ENCODE data around the gene ALPK1. TPM values are rescaled to one million over a fixed set of nuclear protein-coding genes. Genes with fewer than 3 reads are reported as not detected.

Gene ALPK1
- total and polyA plus RNA-seq, 2 of the 8 experiments (the other 6 are each of a cell fraction or from before 2014, with no cell fraction given) = 0.08 to 0.43 TPM

DNA sequence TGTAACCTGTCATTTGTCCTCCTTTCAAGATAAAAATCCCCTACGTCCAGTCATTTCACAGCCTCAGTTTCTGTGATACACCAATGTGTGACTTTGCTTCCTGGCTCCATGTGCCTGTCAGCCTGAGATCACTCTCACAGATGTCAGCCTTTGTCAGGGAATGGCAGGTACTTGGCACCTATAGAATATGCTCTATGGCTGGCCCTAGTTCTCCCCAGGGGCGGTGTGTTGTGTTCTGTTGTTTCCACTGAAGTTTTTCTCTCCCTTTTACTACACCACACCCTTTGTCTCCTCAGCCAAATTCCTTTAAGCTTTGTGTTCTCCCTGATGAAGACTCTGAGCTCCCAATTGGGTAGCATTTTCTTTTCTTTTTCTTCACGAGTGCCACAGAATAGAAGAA, 81.7 kb downstream of the ALPK1 start:
- H4K5ac ChIP-seq (ENCODE audit: insufficient read length, low read depth, low read length) = no peak overlapping the region
- H3K79me2 ChIP-seq (ENCODE audit: control insufficient read depth in 1 of 2, insufficient read depth in 2 of 2, low read length in 2 of 2) = no peaks in the 10 kb centered on the region
- H2BK15ac ChIP-seq (ENCODE audit: low read length) = no peak overlapping the region
- peak overlapping the region in 1 of 4 experiments; percentile 51; a peak in 2 of 8 replicates for H3K4me3 ChIP-seq (ENCODE audit: extremely low read depth in 1 of 4, insufficient read depth in 2 of 4, low read depth in 3 of 4, low read length in 4 of 4)
- H3K9me3 ChIP-seq (ENCODE audit: insufficient read depth in 2 of 2, low read depth in 1 of 2, low read length in 1 of 2) = no peaks in the 10 kb centered on the region
- H3K36me3 ChIP-seq (ENCODE audit: control insufficient read depth in 2 of 4, insufficient read depth in 4 of 4, low read length in 3 of 4) = no peaks in the 10 kb centered on the region
- peak overlapping the region; percentile 95 for H2AFZ ChIP-seq (ENCODE audit: low read length)
- H3K18ac ChIP-seq (ENCODE audit: extremely low read depth, low read length) = peak overlapping the region; percentile 6; the same call in 1 of the 2 replicates
- peaks cover 0 to 14% (median 10%) of the 10 kb centered on the region in 4 experiments; a peak in 4 of 7 replicates for H3K27me3 ChIP-seq (replicated peaks in 1 of 4; ENCODE audit: control insufficient read depth in 3 of 4, extremely low read depth in 1 of 4, insufficient read depth in 3 of 4, low read length in 3 of 4)
- no peak for DNase-seq (ENCODE audit: low read depth in 1 of 2, low spot score in 2 of 2)
- H3K56ac ChIP-seq (replicated peaks; ENCODE audit: insufficient read length, low read depth, low read length) = no peak overlapping the region
- no peaks in the 10 kb centered on the region for H4K20me1 ChIP-seq (replicated peaks in 1 of 2; ENCODE audit: control insufficient read depth in 1 of 2, insufficient read depth in 2 of 2, low read length in 2 of 2)
- 66% methylated on average over 3 of the region's 3 CpGs; no CpG with 5 or more reads in 1 of the 2 experiments for WGBS, 2 experiments (ENCODE audit: extremely low coverage in 1 of 2, insufficient coverage in 1 of 2, insufficient read length in 1 of 2, insufficient replicate concordance in 2 of 2, low coverage in 1 of 2, low lambda C conversion rate in 2 of 2, missing lambda C conversion rate in 1 of 2)
- H3K9ac ChIP-seq (replicated peaks in 1 of 4; ENCODE audit: extremely low read depth in 1 of 4, low read depth in 3 of 4, low read length in 3 of 4) = no peak overlapping the region
- H4K91ac ChIP-seq (replicated peaks; ENCODE audit: insufficient read length, low read length) = no peak overlapping the region
- H2BK120ac ChIP-seq (replicated peaks; ENCODE audit: low read depth, low read length) = no peak overlapping the region
- H3K23ac ChIP-seq (ENCODE audit: insufficient read length) = no peak overlapping the region
- no peak overlapping the region for H3K27ac ChIP-seq (ENCODE audit: low read depth, low read length)
- H3K14ac ChIP-seq (ENCODE audit: insufficient read length) = no peak overlapping the region
- H3K4me1 ChIP-seq (replicated peaks in 1 of 4; ENCODE audit: control insufficient read depth in 3 of 4, insufficient read depth in 4 of 4, low read length in 3 of 4) = peaks cover 0 to 5% (median 2%) of the 10 kb centered on the region in 4 experiments; a peak in 4 of 7 replicates
- ChIA-PET POLR2A (ENCODE audit: partially characterized antibody) (interaction anchor here (1.1 kb wide), 1 partner anchor 18 kb away, joined by 4 read pairs; no protein-coding TSS in a partner anchor), CTCF (ENCODE audit: partially characterized antibody) (interaction anchor here (0.7 to 1.0 kb wide), 6 partner anchors 9 to 37 kb away, joined by 3 to 5 read pairs (median 3); no protein-coding TSS in a partner anchor)
- no peaks in the 10 kb centered on the region for H3K79me1 ChIP-seq (ENCODE audit: low read depth, low read length)
- FAIRE-seq = no peak
- H2BK5ac ChIP-seq (ENCODE audit: low read depth, low read length) = no peak overlapping the region
- peak overlapping the region; percentile 47 to 71 for H3K4me2 ChIP-seq (ENCODE audit: insufficient read depth in 1 of 2, low read depth in 2 of 2, low read length in 2 of 2)
- peaks cover 2% of the 10 kb centered on the region; the same call in 1 of the 2 replicates for H3K23me2 ChIP-seq (ENCODE audit: low read depth, low read length)
- no peak overlapping the region for H3K4ac ChIP-seq (replicated peaks; ENCODE audit: insufficient read length, low read depth, low read length)
- H2BK20ac ChIP-seq (ENCODE audit: low read length) = no peak overlapping the region
- no peak overlapping the region for H2AK5ac ChIP-seq (ENCODE audit: low read depth, low read length)
- TF ChIP-seq MAFK (IDR thresholded peaks at IDR 0.05; ENCODE audit: low read depth, low read length) = no peak
- no peak for TF ChIP-seq RFX5 (IDR thresholded peaks at IDR 0.05; ENCODE audit: borderline replicate concordance, low read depth, low read length)
- TF ChIP-seq NANOG (IDR thresholded peaks at IDR 0.05; ENCODE audit: insufficient read depth, low read depth, low read length, poor library complexity, severe bottlenecking) = peak; percentile 68
- TF ChIP-seq MAX (IDR thresholded peaks at IDR 0.05) = 0 out of 2 replicates have a peak, but pooled peaks have one; percentile 17
- TF ChIP-seq TEAD4 (IDR thresholded peaks at IDR 0.05; ENCODE audit: low read depth, low read length) = no peak
- no peak for TF ChIP-seq ATF2 (IDR thresholded peaks at IDR 0.05; ENCODE audit: low read length)
- no peak overlapping the region; the same call in 1 of the 2 replicates for H2BK12ac ChIP-seq (ENCODE audit: low read depth, low read length)
- H4K8ac ChIP-seq (ENCODE audit: extremely low read depth, insufficient read depth, low read length) = no peak overlapping the region
